Duodenal mucosa (tissue), 2 donors: Measurements from ENCODE around the gene LYPLA2.
"Not testable (repeated sequence)": the region's sequence is repeated elsewhere in the genome, so short reads cannot be mapped to it uniquely, and the experiment has no call there.

ENCODE experiments used
- H3K27ac ChIP-seq: one replicate; pipeline ENCODE4 v1.7.0; 2013; ENCODE audit warnings: low read depth, low read length
- H3K27me3 ChIP-seq, 2 donors: one replicate each; pipeline ENCODE4 v1.7.0; 2013; ENCODE audit warnings: low read length in 2 of 2, control low read depth in 1 of 2; ENCODE audit not compliant: insufficient read depth in 2 of 2, control insufficient read depth in 1 of 2
- H3K36me3 ChIP-seq, 2 donors: one replicate each; pipeline ENCODE4 v1.7.0; 2013; ENCODE audit warnings: low read length in 2 of 2, control low read depth in 1 of 2; ENCODE audit not compliant: insufficient read depth in 2 of 2, control insufficient read depth in 1 of 2
- H3K4me1 ChIP-seq, 2 donors: one replicate each; pipeline ENCODE4 v1.7.0; 2013; ENCODE audit warnings: low read length in 2 of 2, control low read depth in 1 of 2; ENCODE audit not compliant: insufficient read depth in 2 of 2, control insufficient read depth in 1 of 2
- H3K4me3 ChIP-seq, 2 donors: one replicate each; pipeline ENCODE4 v1.7.0; 2013; ENCODE audit warnings: low read length in 2 of 2, low read depth in 1 of 2
- H3K9ac ChIP-seq, 2 donors: one replicate each; pipeline ENCODE4 v1.7.0; 2013; ENCODE audit warnings: low read length in 2 of 2, low read depth in 1 of 2
- H3K9me3 ChIP-seq, 2 donors: one replicate each; pipeline ENCODE4 v1.7.0; 2013; ENCODE audit warnings: low read length in 2 of 2, control low read depth in 1 of 2; ENCODE audit not compliant: control insufficient read depth in 1 of 2

The LYPLA2 gene

GRCh38 chr1:23800400-23801337, 9.7 kb downstream of the LYPLA2 start, which contains the start of gene GALE:
GALE (minus strand) TSS chr1:23800754; CDS start chr1:23799007, 1,747 bp downstream.
- H3K9me3 ChIP-seq: no peaks in the 10 kb centered on the region
- H3K27me3 ChIP-seq: no peaks in the 10 kb centered on the region
- H3K4me1 ChIP-seq: peaks cover 25 to 36% of the 10 kb centered on the region in 2 donors
- H3K9ac ChIP-seq: peak within 1 kb of the TSS; percentile 87 to 94
- peak within 1 kb of the TSS; percentile 96 for H3K27ac ChIP-seq
- peaks cover 13 to 48% of the 10 kb centered on the region in 2 donors for H3K36me3 ChIP-seq
- H3K4me3 ChIP-seq: peak within 1 kb of the TSS; percentile 88 to 89

- Histone ChIP-seq H3K9ac (peak overlapping the region; percentile 81 to 87), H3K4me3 (peak overlapping the region; percentile 87 to 88), H3K4me1 (peaks cover 25 to 36% of the 10 kb centered on the region in 2 donors), H3K9me3 (no peaks in the 10 kb centered on the region), H3K27ac (peak overlapping the region; percentile 83), H3K27me3 (no peaks in the 10 kb centered on the region), H3K36me3 (peaks cover 11 to 47% of the 10 kb centered on the region in 2 donors)
Observed at GRCh38 chr1:23801338-23801748, 10.4 kb downstream of the LYPLA2 start.

- H3K4me3 ChIP-seq: peak overlapping the region; percentile 87 to 88
- H3K27me3 ChIP-seq: no peaks in the 10 kb centered on the region
- H3K27ac ChIP-seq: no peak overlapping the region
- peaks cover 21 to 32% of the 10 kb centered on the region in 2 donors for H3K4me1 ChIP-seq
- peak overlapping the region; percentile 81 to 87 for H3K9ac ChIP-seq
- H3K9me3 ChIP-seq: no peaks in the 10 kb centered on the region
- H3K36me3 ChIP-seq: peaks cover 12 to 48% of the 10 kb centered on the region in 2 donors
Observed at GRCh38 chr1:23801876-23802275, 10.9 kb downstream of the LYPLA2 start.

GRCh38 chr1:23802809-23803342, 11.9 kb downstream of the LYPLA2 start:
- H3K9ac ChIP-seq, H3K9me3 ChIP-seq, H3K27ac ChIP-seq, H3K4me3 ChIP-seq, H3K27me3 ChIP-seq: not testable (repeated sequence)
- Histone ChIP-seq H3K4me1 (peaks cover 19 to 28% of the 10 kb centered on the region in 2 donors), H3K36me3 (peaks cover 17 to 48% of the 10 kb centered on the region in 2 donors)

GRCh38 chr1:23803674-23804073, 12.7 kb downstream of the LYPLA2 start:
- Histone ChIP-seq H3K9me3 (no peaks in the 10 kb centered on the region), H3K27ac (no peak overlapping the region), H3K9ac (no peak overlapping the region), H3K4me3 (no peak overlapping the region), H3K4me1 (peaks cover 19 to 26% of the 10 kb centered on the region in 2 donors), H3K27me3 (no peaks in the 10 kb centered on the region), H3K36me3 (peaks cover 17 to 48% of the 10 kb centered on the region in 2 donors)

GRCh38 chr1:23804183-23804835, 13.4 kb downstream of the LYPLA2 start:
- Histone ChIP-seq H3K27me3 (no peaks in the 10 kb centered on the region), H3K27ac (no peak overlapping the region), H3K36me3 (peaks cover 17 to 48% of the 10 kb centered on the region in 2 donors), H3K4me1 (peaks cover 13 to 20% of the 10 kb centered on the region in 2 donors), H3K4me3 (no peak overlapping the region), H3K9me3 (no peaks in the 10 kb centered on the region), H3K9ac (no peak overlapping the region)

GRCh38 chr1:23805025-23805424, 14.1 kb downstream of the LYPLA2 start:
- Histone ChIP-seq H3K4me3 (no peak overlapping the region), H3K4me1 (peaks cover 14 to 18% of the 10 kb centered on the region in 2 donors), H3K27me3 (no peaks in the 10 kb centered on the region), H3K9me3 (no peaks in the 10 kb centered on the region), H3K27ac (no peak overlapping the region), H3K9ac (no peak overlapping the region), H3K36me3 (peaks cover 17 to 48% of the 10 kb centered on the region in 2 donors)

GRCh38 chr1:23806280-23806679, 15.3 kb downstream of the LYPLA2 start:
- no peaks in the 10 kb centered on the region for H3K9me3 ChIP-seq
- no peaks in the 10 kb centered on the region for H3K27me3 ChIP-seq
- no peak overlapping the region for H3K4me3 ChIP-seq
- no peak overlapping the region for H3K9ac ChIP-seq
- no peak overlapping the region for H3K27ac ChIP-seq
- H3K36me3 ChIP-seq: peaks cover 17 to 48% of the 10 kb centered on the region in 2 donors
- H3K4me1 ChIP-seq: peaks cover 21 to 27% of the 10 kb centered on the region in 2 donors

GRCh38 chr1:23807453-23807852, 16.5 kb downstream of the LYPLA2 start:
- Histone ChIP-seq H3K27ac (no peak overlapping the region), H3K4me3 (no peak overlapping the region), H3K27me3 (no peaks in the 10 kb centered on the region), H3K9ac (no peak overlapping the region), H3K4me1 (peaks cover 13 to 20% of the 10 kb centered on the region in 2 donors), H3K36me3 (peaks cover 17 to 47% of the 10 kb centered on the region in 2 donors), H3K9me3 (no peaks in the 10 kb centered on the region)
